ENCODE data around the gene GALNT9.
"Not testable (repeated sequence)": the region's sequence is repeated elsewhere in the genome, so short reads cannot be mapped to it uniquely, and the experiment has no call there.

GALNT9 gene

GRCh38 chr12:132329036-132329719 is at the start of gene GALNT9:
Gene GALNT9, minus strand, starts transcription at chr12:132329589. Its CDS starts 386 bp downstream, at chr12:132329203.
- no peak for DNase-seq (ENCODE audit: low spot score)

GRCh38 chr12:132379057-132379456 is 49.7 kb upstream of the GALNT9 start:
- DNase-seq (ENCODE audit: low spot score) = not testable (repeated sequence)

GRCh38 chr12:132377147-132377546 is 47.8 kb upstream of the GALNT9 start:
- no peak for DNase-seq (ENCODE audit: low spot score)

- no peak for DNase-seq (ENCODE audit: low spot score)
Measured at GRCh38 chr12:132376464-132376830, 47.1 kb upstream of the GALNT9 start.

- DNase-seq (ENCODE audit: low spot score) = no peak
Measured at GRCh38 chr12:132375747-132376463, 46.5 kb upstream of the GALNT9 start.

GRCh38 chr12:132374612-132375445 is 45.4 kb upstream of the GALNT9 start:
- DNase-seq (ENCODE audit: low spot score) = no peak

GRCh38 chr12:132373901-132374611 is 44.7 kb upstream of the GALNT9 start:
- DNase-seq (ENCODE audit: low spot score) = no peak

GRCh38 chr12:132367852-132368251 is 38.5 kb upstream of the GALNT9 start:
- no peak for DNase-seq (ENCODE audit: low spot score)

GRCh38 chr12:132367071-132367851 is 37.9 kb upstream of the GALNT9 start:
- no peak for DNase-seq (ENCODE audit: low spot score)

GRCh38 chr12:132366341-132366861 is 37.0 kb upstream of the GALNT9 start:
- no peak for DNase-seq (ENCODE audit: low spot score)

GRCh38 chr12:132365226-132365625 is 35.8 kb upstream of the GALNT9 start:
- no peak for DNase-seq (ENCODE audit: low spot score)

- DNase-seq (ENCODE audit: low spot score) = no peak
Measured at GRCh38 chr12:132364348-132364902, 35.0 kb upstream of the GALNT9 start.

- DNase-seq (ENCODE audit: low spot score) = no peak
Measured at GRCh38 chr12:132363661-132364347, 34.4 kb upstream of the GALNT9 start.

- DNase-seq (ENCODE audit: low spot score) = no peak
Measured at GRCh38 chr12:132362996-132363660, 33.7 kb upstream of the GALNT9 start.

- DNase-seq (ENCODE audit: low spot score) = no peak
Measured at GRCh38 chr12:132360906-132361777, 31.8 kb upstream of the GALNT9 start.

GRCh38 chr12:132360410-132360809 is 31.0 kb upstream of the GALNT9 start:
- DNase-seq (ENCODE audit: low spot score) = no peak

GRCh38 chr12:132359971-132360370 is 30.6 kb upstream of the GALNT9 start:
- no peak for DNase-seq (ENCODE audit: low spot score)

- no peak for DNase-seq (ENCODE audit: low spot score)
Measured at GRCh38 chr12:132359551-132359950, 30.2 kb upstream of the GALNT9 start.

All from hematopoietic multipotent progenitor cell treated with erythropoietin and hydrocortisone succinate and interleukin-3 and kit ligand, for 17 days (in vitro differentiated cells).